EL (cell line): Measurements from ENCODE around the gene NFIB.

Experiments
- DNase-seq: peaks from one replicate; pipeline ENCODE4 v3.0.0-alpha.2; 2016

NFIB gene

GRCh38 chr9:14313951-14314423 lies at the start of gene NFIB:
Gene NFIB (minus strand): TSS chr9:14314141. CDS start chr9:14313511, 630 bp downstream.
- DNase-seq = peak; percentile 41

GRCh38 chr9:14362175-14362574 lies 48.2 kb upstream of the NFIB start:
- no peak for DNase-seq

DNA sequence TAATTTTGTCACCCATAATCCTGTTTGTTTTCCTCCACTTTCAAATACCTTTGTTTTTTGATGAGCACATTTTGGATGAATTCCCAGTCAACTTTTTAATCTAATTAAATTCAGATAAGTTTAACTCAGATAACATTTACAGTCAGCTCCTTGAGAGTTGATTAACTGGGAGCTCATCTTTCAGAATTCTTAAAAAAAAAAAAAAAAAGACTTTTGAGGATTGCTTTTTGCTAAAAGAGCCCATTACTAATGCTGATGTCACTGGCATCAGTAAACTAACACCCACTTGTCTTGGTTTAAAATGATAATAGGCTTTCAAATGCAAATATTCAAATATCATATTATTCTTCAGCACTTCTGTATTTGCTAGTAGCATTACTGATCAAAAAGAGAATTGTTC lies 47.1 kb upstream of the NFIB start:
- DNase-seq = no peak

- peak; percentile 44 for DNase-seq
Observed at GRCh38 chr9:14358523-14358922, 44.6 kb upstream of the NFIB start.

GRCh38 chr9:14356351-14357265 lies 42.7 kb upstream of the NFIB start:
- DNase-seq = no peak

- no peak for DNase-seq
Observed at GRCh38 chr9:14354201-14354600, 40.3 kb upstream of the NFIB start.

DNA sequence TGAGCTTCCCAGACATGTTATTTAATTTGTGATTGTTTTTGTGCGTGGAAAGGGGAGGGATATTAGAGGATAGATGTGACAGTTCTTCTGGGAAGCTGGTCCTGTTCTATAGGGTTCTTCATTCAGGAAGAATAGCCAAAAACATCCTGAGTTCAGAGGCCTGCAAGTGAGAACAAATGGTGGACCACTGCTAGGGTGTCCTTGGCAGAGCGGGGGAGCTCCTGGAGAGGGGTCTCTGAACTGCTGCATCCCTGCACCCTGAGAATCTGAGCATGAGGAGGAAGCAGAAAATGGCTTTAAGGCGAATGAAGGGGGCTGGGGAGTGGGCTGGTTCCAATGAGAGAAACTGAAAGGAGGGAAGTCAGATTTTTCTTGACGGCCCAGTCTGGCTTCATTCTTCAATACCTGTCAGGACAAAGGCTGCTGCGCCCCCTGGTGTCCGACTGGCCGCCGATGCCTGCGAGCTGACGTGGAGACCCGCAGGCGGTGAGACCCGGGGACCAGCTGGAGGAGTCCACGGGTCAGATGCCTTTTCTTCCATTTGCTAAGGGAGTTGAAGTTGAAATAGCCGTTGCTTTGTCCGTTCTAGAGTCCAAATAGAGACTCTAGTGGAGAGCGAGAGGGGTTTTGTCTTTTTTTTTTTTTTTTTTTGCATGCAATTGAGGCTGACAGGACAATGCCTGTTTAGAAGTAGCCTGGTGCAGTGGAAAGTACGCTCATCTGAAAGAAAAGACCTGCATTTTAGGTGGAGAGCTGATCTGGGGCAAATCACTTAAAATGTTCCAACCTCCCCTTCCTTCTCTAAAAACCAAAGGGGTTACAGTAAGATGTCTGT lies 39.5 kb upstream of the NFIB start:
- peak; percentile 71 for DNase-seq

DNA sequence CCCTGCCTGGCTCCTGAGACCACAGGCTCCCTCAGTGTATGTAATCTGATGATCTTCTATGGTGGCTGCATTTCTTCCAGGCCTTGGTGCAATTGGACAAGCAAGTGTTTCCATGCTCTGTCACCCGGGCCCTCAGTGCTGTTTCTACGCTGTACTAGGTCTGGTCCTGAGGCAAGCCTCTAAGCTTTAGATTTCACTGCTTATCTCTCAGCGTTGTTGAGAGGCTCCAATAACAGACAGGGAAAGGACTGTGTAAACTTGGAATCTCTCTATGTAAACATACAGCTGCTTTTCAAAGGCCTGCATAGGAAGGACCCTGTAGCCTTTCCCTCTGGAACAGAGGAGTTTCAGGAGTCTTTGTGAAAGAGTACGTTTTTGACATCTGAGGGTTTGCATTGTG lies 38.6 kb upstream of the NFIB start:
- DNase-seq = no peak

DNA sequence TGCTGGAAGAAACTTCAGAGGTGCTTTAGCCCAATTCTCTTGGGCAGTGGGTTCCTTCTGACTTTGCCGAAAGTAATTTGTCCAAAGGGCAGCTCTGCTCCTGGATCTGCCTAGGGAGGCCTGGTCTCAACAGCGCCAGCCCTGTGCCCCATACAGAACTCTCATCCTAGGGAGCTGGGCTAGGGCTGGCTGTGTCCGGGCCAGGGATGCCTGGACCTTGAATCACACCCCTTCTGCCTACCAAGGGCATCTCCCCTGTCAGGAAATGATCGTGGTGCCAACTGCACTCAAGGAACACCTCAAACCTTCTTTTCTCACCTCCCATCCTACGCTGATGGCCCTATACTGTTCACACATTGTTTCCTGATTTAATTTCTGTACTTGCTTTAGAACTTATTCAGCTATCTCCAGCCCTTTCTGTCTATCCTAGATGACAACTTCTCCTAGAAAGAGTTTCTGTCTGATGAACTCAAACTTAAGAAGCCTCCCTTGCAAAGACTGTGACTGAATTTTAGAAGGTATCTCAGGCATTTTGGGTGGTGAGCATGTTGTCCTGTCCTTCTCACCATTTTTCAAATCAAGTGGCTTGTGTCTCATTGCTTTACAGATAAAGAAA lies 37.4 kb upstream of the NFIB start:
- DNase-seq = no peak

- no peak for DNase-seq
Observed at GRCh38 chr9:14350754-14351153, 36.8 kb upstream of the NFIB start.

DNA sequence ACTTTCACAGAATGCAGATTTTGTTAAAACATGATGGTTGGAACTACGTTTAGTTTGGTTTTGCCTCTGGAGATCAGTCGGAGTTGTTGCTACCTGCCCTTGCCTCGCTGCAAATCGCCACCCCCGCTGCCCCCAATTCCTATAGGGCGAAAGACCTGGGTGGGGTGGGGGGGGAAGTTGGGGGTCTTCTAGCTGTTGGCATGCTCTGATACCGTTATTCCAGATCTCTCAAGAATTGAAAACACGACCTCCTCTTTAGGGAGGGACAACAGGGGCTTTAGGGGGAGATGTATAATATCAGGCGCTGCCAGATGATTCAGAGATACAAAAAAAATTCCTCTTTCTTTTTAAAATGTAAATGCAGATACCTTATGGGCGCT lies 36.4 kb upstream of the NFIB start:
- no peak for DNase-seq

- no peak for DNase-seq
Observed at GRCh38 chr9:14349447-14350348, 35.8 kb upstream of the NFIB start.

DNA sequence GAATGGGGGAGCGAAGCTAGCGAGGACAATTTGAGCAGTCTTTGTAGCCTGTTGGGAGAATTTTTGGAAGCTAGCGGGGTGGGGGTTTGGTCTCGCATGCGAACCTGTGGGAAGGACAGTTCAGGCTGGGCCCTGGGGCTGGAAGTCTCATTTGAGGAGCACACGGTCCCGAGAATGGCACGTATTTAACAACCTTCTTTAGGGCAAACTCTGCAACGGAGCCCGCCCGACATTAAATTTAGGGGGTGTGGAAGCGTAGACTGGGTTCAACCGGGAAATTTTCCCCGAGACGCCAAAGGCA lies 35.2 kb upstream of the NFIB start:
- no peak for DNase-seq

DNA sequence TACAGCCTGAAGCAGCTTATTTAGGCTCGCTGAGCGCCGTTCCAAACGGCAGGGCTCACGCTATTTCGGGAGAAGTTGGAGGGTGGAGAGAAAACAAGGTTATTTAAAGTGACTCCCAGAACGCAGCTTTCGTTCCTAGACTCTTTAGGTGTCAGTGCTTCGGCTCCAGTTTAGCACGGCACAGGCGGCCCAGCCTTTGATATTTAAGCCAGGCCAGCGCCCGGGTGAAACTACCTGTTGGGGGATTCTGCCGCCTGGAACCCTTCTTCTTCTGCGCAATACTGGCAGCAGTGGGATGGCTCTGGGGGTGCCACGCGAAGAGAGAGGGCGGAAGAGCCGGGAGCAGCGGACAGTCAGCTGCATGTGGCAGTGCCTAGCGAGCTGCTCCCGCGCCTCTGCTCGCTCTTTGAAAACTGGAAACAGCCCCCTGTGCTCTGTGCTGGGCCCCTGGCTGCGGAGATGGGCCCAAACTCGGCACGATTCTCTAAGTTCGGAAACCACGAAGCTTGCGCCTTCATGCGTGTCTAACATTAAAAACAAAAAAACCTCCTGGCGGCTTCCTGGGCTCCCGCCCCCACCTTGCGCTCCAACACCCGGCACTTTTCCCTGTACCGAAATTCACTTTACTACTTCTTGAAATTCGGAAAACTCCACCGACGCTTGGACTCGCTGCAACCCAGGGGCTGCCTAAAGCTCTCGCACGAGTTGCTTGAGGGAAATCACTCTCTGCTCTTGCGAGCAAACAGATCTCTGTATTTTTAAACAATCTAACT lies 34.6 kb upstream of the NFIB start:
- DNase-seq = no peak

DNA sequence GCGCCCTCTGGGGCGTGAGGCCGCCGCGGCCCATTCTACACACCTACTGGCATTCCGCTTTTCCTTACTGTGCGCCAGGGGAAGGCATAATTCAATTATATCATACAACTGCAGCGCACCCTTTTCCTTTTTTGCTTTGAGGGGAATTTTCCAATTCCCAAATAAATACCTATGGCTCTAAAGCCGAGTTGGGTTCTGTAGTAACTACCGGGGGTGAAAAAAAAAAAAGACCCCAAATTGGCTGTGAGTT lies 34.1 kb upstream of the NFIB start:
- DNase-seq = no peak

DNA sequence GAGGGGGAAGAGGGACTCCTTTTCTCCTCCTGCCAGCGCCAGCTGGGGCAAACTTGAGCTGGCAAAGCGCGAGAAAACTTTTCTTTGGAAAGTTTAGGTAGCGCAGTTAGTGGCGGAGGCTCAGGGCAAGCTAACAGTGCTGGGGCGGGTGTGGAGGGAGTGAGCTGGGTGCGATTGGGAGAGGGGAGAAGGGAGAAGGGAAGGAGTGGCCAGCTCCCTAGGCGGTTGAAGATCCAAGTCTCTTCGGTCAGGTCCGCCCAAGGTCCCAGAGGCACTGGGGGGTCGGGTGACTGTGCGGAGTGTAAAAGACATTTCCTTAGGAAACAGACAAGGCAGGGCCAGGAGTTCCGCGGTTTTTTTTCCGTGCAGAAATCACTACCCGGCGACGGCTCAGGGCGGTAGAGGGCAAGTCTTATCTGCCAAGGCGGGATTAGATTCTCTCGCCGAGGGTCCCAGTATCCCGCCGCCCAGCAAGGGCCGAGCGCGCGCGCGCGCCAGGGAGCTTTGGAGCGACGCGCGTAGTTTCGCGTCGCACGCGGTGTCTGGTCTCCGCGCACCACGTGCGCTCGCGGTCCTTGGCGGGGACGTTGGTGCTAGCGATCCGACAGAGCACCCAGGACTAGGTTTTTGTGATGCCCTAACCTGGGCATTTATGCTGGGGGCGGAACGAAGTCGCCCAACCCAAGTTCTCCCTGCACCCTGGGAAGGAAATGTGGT lies 33.6 kb upstream of the NFIB start:
- peak; percentile 8 for DNase-seq

- no peak for DNase-seq
Observed at GRCh38 chr9:14346811-14347405, 33.0 kb upstream of the NFIB start.

- no peak for DNase-seq
Observed at GRCh38 chr9:14346231-14346791, 32.4 kb upstream of the NFIB start.

- DNase-seq = no peak
Observed at GRCh38 chr9:14345354-14346230, 31.7 kb upstream of the NFIB start.

GRCh38 chr9:14344941-14345353 lies 31.0 kb upstream of the NFIB start:
- DNase-seq = no peak
